Fibroblast of lung (primary cell): ENCODE results near the gene BCAN.

Experiments used
- CTCF ChIP-seq, 2 donors: IDR thresholded peaks in 1 of 2; conservative IDR thresholded peaks in 1 of 2; 1 replicate in 1 of 2; 2 replicates in 1 of 2; pipeline ENCODE4 v1.5.1; 2011 to 2012; ENCODE audit warnings: low read length in 2 of 2, control low read depth in 1 of 2, inconsistent platforms in 1 of 2, low read depth in 1 of 2, mild to moderate bottlenecking in 1 of 2
- EZH2 ChIP-seq: IDR thresholded peaks from 2 replicates; pipeline ENCODE4 v1.5.1; 2012; ENCODE audit warnings: low read length, control low read depth, mild to moderate bottlenecking; ENCODE audit errors: missing control alignments

- TF ChIP-seq CTCF (conservative IDR thresholded peaks at IDR 0.05 in 1 of 2, IDR thresholded peaks at IDR 0.05 in 1 of 2; ENCODE audit: low read depth in 1 of 2, low read length in 2 of 2) (no peak), EZH2 (no peak)
Observed at GRCh38 chr1:156692925-156693847, 51.3 kb downstream of the BCAN start.
